NCI-H2227 (cell line): ENCODE data around the gene RCAN2.

ENCODE experiments used
- DNase-seq: peaks from one replicate; lab custom pipeline; 2025; ENCODE audit not compliant: unreplicated experiment; lab: John Stamatoyannopoulos, UW

Gene RCAN2

DNA sequence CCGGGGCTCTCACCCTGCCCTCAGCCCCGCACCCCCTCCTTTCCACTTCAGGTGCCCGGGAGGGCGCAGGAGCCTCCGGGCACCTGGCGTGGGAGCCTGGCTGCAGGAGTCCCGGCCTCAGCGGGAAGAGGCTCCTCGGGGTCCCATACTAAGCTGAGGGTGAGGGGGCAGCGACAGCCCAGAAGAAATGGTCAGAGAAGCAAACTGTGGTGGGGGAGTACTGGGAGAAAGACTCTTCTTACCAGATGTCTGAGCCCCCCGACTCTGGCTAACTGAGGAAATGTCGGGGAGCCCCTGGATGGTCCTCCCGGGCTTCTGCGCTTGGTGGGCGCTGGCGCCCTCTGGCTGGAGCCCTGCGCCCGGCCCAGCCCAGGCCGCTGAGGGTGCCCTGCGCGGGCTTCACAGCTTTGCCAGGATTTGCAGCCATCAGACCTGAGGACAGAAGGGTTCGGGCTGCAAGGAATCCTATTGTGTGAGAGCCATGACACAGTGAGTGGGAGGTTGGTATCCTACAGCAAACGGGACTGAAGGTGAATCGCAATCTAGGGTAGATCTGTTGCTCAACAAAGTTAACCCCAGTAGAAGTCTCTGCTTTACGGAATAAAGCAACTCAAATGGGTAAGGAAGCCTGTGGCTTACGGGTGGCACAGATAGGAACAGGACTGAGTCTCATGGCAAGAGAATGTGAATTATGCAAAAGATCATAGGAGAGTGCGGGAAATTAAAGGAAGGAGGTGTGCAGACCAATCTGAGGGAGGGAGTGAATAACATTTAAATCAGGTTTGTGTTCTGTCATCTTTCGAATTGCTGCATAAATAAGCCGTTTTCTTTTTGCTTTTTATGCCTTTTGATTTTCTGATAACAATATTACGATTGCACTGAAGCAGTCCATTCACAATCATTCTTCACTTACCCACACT is 639 bp upstream of the RCAN2 start:
- DNase-seq, result peak; percentile 32

DNA sequence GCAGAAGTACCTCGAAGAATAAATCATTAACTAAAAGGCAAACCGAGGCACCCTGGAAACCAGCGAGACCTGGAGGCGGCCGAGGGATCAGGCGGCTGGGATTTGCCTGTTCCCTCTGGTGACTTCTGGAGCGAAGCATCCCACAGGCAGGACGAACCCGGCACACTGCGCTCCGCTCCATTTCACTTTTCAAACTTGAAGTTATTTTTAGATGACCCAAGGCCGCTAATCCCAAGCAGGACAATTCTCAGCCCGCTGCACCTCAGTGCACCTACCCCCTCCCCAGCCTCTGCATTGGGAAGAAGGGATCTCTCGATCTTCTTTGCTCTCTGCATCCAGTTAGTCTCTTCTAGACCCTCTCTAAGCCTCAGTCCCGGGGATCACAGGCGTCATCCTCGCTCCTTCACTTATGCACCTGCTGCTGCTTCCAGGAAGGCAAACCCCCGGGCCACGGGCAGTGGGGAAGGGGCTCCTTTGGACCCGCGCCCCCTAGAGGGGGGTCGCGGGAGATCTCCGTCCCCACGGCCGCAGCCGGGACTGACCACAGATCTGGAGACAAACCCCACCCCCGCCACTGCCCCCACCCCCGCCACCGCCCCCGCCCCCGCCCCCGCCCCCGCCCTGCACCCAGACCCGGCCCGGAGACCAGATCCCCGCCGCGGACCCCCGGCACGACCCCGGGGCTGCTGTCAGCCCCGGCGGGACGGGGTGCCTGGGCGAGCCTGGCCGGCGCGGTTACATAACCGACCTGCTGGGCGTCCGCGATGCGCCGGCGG is 636 bp downstream of the RCAN2 start:
- DNase-seq, result peak; percentile 63

DNA sequence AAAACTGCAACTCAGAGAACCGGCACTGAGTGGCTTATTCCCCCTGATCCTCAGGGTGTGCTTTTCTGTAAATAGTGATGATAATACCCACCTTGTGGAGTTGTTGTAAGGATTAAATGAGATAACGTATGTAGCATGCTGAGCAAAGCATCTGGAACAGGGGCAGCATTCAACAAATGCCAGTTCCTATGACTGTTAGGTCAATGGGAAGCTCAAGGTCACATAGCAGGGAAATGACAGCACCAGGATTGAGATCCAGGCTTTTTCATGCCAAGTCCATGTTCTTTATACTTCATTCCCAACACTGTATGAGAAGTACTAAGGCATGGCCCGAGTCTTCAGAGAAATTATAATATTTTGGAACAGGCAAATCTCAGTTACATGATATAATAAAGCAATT is 5.1 kb downstream of the RCAN2 start:
- DNase-seq, result no peak

DNA sequence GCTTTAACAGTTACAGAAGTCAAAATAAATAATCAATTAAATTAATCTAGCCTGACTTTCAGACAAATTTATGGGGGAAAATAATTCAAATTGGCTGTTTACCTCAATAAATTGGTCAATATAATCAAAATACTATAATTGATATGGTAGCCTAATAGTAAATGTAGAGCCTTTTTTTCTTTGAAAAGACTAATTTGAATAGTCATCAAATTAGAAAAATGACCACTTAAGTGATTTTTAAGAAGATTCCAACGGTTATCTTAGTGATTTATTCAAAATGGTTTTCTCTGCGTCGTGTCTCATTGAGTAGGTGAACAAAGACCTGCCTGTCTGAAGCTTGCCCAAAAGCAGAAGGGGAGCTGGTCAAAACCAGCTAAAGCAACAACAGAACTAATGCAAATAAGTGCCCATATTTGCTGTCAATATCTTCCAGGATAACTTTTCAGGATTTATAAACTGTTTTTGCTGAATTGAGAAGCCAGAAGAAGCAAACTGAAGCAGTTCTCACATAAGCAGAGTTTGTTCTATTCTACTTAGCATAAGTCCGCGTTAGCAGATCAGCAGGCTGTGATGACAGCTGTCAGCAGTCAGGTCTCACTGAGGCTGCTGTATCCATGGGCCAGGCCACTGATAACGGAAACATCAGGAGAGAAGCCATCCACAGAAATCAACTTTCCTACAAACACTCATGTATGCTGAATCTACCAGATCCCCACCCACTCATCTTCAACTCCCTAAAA is 7.0 kb downstream of the RCAN2 start:
- DNase-seq, result no peak

DNA sequence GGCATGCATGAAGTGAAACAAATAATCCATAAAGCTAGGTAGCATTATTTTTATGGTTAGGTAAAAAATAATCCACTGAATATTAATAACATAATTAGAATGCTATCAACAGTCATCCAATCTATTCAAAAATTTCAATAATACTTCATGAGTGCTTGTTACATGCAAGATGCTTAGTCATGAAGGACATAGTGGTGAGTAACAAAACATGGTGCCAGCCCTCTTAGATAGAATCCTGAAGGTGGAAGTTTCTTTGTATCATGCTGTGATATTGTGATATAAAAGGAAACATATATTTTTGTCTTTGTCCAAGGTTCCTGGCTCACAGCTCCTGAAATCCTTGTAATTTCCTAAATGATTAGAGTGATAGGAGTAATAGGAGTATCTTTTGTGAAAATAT is 14.9 kb downstream of the RCAN2 start:
- DNase-seq, result no peak

DNA sequence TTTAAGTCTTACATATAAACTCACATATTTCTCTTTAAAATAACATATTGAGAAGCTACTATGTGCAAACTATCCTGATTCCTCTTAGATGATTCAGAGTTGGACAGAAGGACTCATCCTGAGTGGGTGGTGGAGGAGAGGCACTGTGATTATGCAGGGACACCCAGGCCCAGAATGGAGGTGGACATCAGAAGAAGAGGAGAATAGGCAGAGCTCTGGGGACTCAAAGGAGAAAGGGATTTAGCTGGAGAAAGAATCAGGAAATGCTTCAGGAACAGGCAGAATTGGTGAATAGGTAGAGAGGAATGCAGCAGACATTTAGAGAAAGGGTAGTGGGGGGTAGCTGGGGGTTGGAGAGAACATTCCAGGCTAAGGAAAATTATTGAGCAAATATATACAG is 17.4 kb downstream of the RCAN2 start:
- DNase-seq, result no peak

DNA sequence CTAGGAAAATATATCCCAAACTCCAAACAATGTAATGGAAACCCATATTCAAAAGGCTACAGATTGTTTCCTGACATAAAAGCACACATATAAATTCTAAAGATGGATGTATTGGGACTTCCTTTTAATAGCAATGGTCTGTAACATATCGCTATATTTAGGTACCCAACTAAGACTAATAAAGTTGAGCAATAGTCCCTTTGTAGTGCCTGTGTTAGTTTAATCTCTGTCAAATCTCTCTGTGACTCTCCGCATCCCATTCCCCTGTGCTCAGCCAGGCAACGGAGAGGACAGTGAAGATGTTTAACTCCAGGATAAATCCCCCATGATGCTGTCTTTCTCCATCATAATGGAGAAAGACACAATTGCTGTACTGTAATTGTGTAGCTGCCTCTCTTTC is 19.0 kb downstream of the RCAN2 start:
- DNase-seq, result no peak

DNA sequence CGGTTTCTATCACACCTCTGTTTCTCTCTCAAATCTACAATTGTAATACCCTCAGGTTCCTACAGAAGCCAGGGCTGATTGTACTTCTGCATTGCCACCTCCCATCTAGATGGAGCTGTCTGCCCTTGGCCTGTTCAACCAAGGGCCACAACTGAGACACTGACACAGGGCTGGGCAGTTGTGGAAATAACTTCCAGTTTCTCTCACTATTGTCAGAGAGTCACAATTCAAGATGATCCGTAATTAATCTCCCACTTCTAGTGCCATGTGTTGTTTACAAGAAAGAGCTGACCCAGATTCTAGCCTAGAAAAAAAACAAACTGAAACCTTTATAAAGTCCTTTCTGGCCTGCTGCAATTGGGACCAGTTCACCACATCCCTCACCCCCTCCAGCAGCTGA is 22.2 kb downstream of the RCAN2 start:
- DNase-seq, result no peak

DNA sequence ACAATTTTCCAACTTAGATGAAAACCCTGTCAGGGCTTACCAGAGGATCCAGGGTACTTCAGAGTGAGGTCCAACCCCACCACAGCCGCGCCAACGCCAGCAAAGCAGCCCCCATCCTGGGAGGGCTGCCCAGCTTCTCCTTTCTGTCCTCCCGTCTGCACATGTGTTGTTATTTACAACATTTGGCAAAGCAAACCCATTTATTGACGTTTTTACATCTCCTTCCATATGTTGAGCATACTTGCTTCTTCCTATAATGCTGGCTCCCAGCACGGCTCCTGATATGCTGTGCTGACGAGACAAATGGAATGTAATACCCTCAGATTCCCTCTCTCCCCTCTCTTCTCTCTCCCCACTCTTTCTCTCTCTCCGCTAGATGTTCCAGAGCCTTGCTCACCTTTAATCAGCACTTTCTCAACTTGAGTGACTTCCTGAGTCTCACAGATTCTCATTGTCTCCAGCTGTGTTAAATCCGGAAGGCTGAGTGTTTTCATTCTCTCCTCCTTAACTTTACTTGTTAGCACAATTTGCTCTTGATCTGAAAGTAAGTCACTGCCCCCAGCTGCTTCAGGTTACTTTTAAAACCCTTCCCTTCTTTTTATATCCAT is 22.7 kb downstream of the RCAN2 start:
- no peak for DNase-seq

DNA sequence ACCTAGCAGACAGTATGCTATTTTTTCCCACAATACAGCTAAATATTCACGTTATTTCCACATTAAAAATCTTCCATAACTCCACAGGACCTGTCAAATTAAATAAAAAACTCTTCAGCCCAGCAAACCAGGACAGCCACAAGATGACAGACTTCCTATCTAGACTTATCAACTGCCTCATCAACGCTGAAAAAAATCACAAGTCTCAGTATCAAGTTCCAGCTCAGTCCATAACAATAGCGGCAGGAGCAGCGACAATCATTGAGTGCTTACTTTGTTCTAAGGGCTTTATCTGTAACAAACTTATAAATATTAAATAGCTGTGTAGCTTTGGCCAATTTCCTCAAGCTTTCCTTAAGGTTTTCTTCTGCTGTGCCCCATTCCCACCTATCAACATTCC is 24.7 kb downstream of the RCAN2 start:
- DNase-seq, result no peak

DNA sequence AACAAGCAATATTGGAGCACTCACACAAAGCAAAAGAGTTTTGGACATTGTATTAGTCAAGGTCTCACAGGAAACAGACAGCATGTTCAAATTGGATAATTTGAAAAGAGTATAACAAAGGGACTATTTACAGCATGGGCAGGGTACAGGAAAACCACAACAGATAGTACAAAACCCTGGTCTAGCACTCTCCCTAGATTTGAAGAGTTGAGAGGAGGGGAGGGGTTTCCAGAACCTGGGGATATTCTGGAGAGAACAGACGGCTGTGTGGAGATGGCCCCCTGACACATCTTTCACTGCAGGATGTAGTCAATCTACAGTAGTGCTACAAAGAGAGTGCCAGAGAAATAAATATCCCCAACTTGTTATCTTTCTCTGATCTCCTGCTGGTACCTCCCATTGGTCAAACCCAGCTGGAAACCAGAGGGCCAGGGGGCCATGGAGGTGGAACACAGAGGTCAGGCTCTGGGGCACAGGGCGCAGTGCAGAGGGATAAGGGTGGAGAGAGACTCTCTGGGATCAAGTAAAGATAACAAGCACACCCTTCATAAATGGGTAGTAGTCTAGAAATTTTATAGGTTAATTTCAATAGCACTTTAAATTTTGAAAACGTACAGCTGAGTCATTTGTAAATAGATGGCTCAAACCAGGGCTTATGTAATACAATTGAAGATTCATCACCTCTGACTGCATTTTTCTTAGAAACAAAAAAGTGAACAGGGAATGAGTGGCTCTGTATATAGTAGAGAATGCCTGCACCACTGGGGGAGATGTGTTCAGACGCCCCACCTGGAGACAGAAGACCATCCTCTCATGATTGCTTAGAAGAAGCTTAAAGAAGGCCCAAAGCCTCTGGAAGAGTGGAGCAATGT is 25.7 kb downstream of the RCAN2 start:
- DNase-seq, result no peak

DNA sequence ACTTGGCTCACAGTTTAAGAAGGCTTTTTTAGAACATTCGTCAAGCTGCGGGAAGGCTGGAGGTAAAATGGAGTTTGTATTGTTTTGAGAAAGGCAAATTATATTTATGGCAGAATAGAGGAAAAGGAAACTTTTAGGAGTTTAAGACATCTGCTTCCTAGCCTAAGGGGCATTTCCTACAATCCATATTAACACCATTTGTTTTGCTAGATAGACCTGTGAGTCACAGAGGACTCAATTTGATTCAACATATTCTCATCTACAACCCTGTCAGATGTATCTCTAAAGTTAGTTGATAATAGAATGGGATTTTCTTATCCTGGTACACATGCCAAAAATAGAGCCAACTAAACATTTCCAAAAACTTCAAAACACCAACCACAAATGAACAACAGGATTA is 35.0 kb downstream of the RCAN2 start:
- DNase-seq, result no peak

DNA sequence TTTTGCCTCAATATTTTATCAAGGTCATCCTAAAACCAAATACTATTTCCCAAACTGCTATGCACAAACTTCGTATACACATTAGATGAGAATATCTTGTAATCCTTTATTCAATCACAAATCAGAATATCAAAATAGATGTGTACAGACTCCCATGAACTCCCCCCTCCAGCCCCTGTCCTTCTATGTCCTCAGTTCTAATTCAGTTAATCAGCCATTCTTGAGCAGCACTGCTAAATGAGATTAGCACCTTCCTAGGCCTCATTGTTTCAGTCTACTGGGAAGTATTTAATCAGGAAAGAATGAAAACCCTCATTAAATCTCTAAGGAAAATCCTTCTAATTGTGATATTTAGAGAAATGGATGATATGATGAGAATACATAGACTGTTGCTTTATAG is 36.6 kb downstream of the RCAN2 start:
- DNase-seq, result no peak

DNA sequence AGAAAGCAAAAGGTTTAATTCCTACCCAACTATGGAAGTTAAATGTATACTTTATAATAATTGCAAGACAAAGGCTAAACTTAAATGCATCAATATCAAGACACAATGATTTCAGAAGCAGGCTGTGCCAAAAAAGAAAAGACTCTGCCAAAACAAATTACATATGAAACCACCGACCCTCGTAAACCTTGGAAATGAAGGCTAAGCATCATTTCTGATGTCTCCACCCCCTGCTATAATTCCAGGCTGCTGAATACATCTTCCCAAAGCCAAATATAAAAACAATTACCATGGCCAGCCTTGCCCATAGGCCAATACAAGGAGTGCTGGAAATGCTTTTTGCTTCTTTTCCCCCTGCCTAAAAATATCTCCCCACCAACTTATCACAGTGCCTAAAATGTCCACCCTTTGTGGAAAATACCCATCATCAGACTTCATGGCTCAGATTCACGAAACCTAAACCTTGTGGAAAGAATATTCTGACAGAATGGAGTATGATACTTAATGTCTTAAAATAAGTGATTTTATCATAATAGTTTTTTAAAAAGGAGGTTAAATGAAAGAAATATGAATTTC is 37.4 kb downstream of the RCAN2 start:
- no peak for DNase-seq

DNA sequence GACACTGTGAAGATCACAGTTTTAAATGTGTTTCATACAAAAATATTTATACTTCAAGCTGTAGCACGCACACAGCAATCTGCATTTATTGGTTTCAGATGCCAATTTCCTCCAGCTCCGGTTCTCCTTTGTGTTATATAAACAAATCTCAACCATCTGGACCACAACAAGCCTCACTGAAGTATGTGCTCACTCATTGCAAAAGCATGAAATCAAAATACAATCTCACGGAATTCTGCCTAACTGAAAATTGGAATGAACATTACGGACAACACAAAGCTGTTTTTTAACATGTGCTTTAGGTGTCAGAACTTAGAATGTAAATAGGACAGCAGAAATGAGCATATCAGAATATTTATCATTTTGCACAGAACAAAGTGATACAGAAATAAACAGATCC is 38.0 kb downstream of the RCAN2 start:
- DNase-seq, result no peak

DNA sequence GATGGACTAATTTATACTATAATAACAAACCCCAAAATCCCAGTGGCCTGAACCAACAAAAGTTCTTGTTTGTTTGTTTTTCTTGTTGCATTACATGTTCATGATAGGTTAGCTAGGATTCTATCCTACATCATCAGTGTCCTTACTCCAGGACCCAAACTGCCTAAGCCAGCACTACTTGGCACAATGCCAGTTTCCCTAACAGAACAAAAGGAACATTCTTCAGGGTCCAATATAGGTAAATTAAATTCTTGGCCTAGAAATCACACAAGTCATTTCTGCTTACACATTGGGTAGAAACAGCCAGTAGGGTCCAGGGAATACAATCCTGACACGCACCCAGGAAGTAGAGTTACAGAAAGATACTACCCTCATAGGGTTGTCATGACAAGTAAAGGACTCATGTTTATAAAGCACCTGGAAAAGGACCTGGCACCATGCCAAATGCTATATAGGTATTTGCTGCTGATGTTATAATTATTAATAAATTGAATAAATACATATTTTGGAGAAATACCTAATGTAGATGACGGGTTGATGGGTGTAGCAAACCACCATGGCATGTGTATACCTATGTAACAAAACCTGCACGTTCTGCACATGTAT is 38.8 kb downstream of the RCAN2 start:
- DNase-seq, result no peak

DNA sequence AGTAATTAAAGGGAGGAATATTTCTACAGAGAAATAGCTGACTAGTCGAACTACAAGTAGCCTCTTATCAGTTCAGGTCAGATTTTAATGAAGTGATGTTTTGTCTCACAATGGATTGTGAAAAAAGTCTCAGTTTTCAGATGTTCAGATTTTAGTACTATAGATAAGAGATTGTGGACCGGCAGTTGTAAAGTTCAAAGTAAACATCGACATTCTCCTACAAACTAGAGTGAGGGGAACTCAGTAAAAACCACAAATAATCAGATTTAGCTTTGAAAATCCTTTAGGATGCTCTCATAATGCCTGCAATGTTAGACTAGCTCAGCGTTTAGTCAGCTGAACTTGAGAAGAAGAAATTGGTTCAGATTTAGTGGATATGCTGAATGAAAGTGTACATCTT is 39.9 kb downstream of the RCAN2 start:
- no peak for DNase-seq

DNA sequence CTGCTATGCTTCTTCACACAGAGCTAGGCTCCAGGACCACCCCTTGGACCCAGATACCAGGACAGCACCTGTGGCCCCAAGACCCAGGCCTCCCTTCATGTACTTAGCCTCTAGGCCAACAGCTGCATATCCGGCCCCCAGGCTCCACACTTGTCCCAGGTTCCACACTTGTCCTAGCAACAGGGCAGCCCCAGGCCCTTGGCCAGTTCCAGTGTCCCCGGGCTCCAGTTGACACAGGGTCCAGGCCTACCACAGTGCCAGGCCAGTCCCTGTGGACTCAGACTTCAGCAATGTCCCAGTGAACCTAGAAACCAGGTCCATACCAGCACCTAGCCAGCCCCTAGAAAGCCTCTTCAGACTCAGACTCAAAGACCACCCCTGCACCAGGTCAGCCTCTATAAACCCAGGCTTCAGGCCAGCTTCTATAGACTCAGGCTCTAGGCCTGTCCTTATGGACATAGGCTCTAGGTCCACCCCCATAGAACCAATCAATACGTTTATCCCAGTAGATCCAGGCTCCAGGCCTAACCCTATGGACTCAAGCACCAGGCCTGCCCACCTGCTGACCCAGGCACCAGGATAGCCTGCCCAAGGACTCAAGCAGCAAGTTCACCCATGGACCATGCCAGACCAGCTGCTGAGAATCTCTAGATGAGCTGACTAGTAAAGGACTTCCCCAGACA is 46.3 kb downstream of the RCAN2 start:
- no peak for DNase-seq

DNA sequence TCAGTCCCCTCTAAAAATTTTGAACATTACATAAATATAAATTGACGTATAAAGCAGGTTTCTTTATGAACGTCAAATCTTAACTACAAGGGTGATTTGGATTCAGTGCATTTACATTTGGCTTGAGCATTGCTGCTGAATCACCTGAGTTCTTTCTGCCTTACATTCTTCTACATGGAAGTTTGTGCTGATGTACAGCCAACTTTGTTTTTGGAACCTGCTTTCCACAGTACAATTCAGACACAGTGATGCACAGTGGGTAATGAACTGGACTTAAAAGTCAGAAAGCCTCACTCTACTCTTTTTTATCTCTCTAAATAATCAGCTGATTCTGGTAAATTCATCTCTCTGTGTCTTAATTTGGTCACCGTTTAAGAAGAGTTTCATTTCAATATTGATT is 47.6 kb downstream of the RCAN2 start:
- DNase-seq, result no peak
